GM23338 (cell line): ENCODE results near the gene IMPA2. TPM values are rescaled to one million over a fixed set of nuclear protein-coding genes. Genes with fewer than 3 reads are reported as not detected.
A peak's percentile ranks its signal among the peaks of the same experiment; 100 is the strongest.

Experiments
- ATAC-seq: fragments of 200-7000 bp; cut with Tn5 transposase; 3 replicates; pipeline ENCODE4 v1.9.1; 2020
- DNase-seq: peaks from one replicate; pipeline ENCODE4 v3.0.0-alpha.2; 2015; ENCODE audit warnings: low spot score
- H2AFZ ChIP-seq: fragments of 200-600 bp; sonication (generic); 2 replicates; pipeline ENCODE4 v1.8.0; 2016; ENCODE audit warnings: antibody characterized with exemption, mild to moderate bottlenecking, moderate library complexity
- H3F3A ChIP-seq: fragments of 200-600 bp; sonication (generic); replicated peaks from 2 replicates; pipeline ENCODE4 v1.8.0; 2017; ENCODE audit warnings: antibody characterized with exemption, mixed run types, low read depth
- H3K27ac ChIP-seq: fragments of 200-600 bp; sonication (generic); 2 replicates; pipeline ENCODE4 v1.6.1; 2016; ENCODE audit warnings: low read depth
- H3K27me3 ChIP-seq: fragments of 200-600 bp; sonication (generic); 2 replicates; pipeline ENCODE4 v1.8.0; 2016; ENCODE audit warnings: mild to moderate bottlenecking, mixed run types, moderate library complexity; ENCODE audit not compliant: insufficient read depth
- H3K36me3 ChIP-seq: fragments of 200-600 bp; sonication (generic); 2 replicates; pipeline ENCODE4 v1.8.0; 2016; ENCODE audit warnings: mild to moderate bottlenecking; ENCODE audit not compliant: insufficient read depth
- H3K4me1 ChIP-seq: fragments of 200-600 bp; sonication (generic); 2 replicates; pipeline ENCODE4 v1.8.0; 2016; ENCODE audit warnings: mild to moderate bottlenecking, moderate library complexity; ENCODE audit not compliant: insufficient read depth
- H3K4me2 ChIP-seq: fragments of 200-600 bp; sonication (generic); 2 replicates; pipeline ENCODE4 v1.7.1; 2017; ENCODE audit warnings: mixed run types
- H3K4me3 ChIP-seq: fragments of 200-600 bp; sonication (generic); 2 replicates; pipeline ENCODE4 v1.6.1; 2016; ENCODE audit warnings: mixed run types
- H3K79me2 ChIP-seq: fragments of 200-600 bp; sonication (generic); replicated peaks from 2 replicates; pipeline ENCODE4 v1.8.0; 2017; ENCODE audit warnings: mild to moderate bottlenecking; ENCODE audit not compliant: insufficient read depth
- H3K9me2 ChIP-seq: fragments of 200-600 bp; sonication (generic); 2 replicates; pipeline ENCODE4 v1.8.0; 2017; ENCODE audit not compliant: insufficient read depth
- H4K20me1 ChIP-seq: fragments of 200-600 bp; sonication (generic); replicated peaks from 2 replicates; pipeline ENCODE4 v1.8.0; 2017; ENCODE audit warnings: mild to moderate bottlenecking; ENCODE audit not compliant: insufficient read depth
- H3K27ac Mint-ChIP-seq: 2 replicates; pipeline ENCODE4 v1.8.0; 2020; ENCODE audit warnings: inconsistent platforms, mild to moderate bottlenecking, moderate library complexity, mixed read lengths
- H3K27me3 Mint-ChIP-seq: 3 replicates; pipeline ENCODE4 v1.8.0; 2022; ENCODE audit warnings: low read depth, mild to moderate bottlenecking, moderate library complexity, mixed read lengths, inconsistent platforms; ENCODE audit not compliant: insufficient read depth, poor library complexity
- H3K36me3 Mint-ChIP-seq: 3 replicates; pipeline ENCODE4 v1.8.0; 2021; ENCODE audit warnings: low read depth, mild to moderate bottlenecking, inconsistent platforms, moderate library complexity, mixed read lengths
- H3K4me1 Mint-ChIP-seq: 3 replicates; pipeline ENCODE4 v1.8.0; 2020; ENCODE audit warnings: mild to moderate bottlenecking, inconsistent platforms, mixed read lengths
- H3K4me3 Mint-ChIP-seq: 3 replicates; pipeline ENCODE4 v1.8.0; 2021; ENCODE audit warnings: moderate library complexity, mild to moderate bottlenecking, inconsistent platforms, mixed read lengths
- H3K9me3 Mint-ChIP-seq: 3 replicates; pipeline ENCODE4 v1.8.0; 2020; ENCODE audit warnings: moderate library complexity, mild to moderate bottlenecking, inconsistent platforms, mixed read lengths
- CREB1 ChIP-seq: fragments of 250-450 bp; sonication (Bioruptor Pico); IDR thresholded peaks from 2 replicates; pipeline ENCODE4 v1.5.0; 2020; ENCODE audit warnings: low read depth, mild to moderate bottlenecking, moderate library complexity
- CTCF ChIP-seq, 2 experiments: fragments of 200-600 bp in 1 of 2; sonication (generic) in 1 of 2; conservative IDR thresholded peaks; 2 replicates each; pipeline versions ENCODE4 v1.5.1 to v1.6.1; 2016 to 2017; ENCODE audit warnings: antibody characterized with exemption in 2 of 2, low read depth in 2 of 2, mild to moderate bottlenecking in 2 of 2, moderate library complexity in 1 of 2
- ETS1 ChIP-seq: IDR thresholded peaks from 2 replicates; pipeline ENCODE4 v1.6.1; 2016; ENCODE audit warnings: antibody characterized with exemption
- JUNB ChIP-seq: IDR thresholded peaks from one replicate; pipeline ENCODE4 v1.6.1; 2016; ENCODE audit warnings: antibody characterized with exemption; ENCODE audit not compliant: unreplicated experiment
- POLR2AphosphoS5 ChIP-seq: IDR thresholded peaks from 2 replicates; pipeline ENCODE4 v1.6.1; 2016; ENCODE audit warnings: antibody characterized with exemption, low read depth
- STAT1 ChIP-seq: IDR thresholded peaks from one replicate; pipeline ENCODE4 v1.6.1; 2016; ENCODE audit warnings: antibody characterized with exemption; ENCODE audit not compliant: unreplicated experiment
- polyA plus RNA-seq: library from polyadenylated mRNA; unstranded; fragments of >200 nt; fragmentation: Nextera tagmentation; extraction: Ambion mirVana; gene quantifications from 2 replicates; pipeline ENCODE4 v1.2.1, GENCODE V29; 2016
- total RNA-seq: library from RNA; depleted of rRNA; stranded (reverse); fragments of >200 nt; shearing (Covaris generic); gene quantifications from 2 replicates; pipeline ENCODE4 v1.2.3, GENCODE V29; 2014

The IMPA2 gene
- total and polyA plus RNA-seq, 2 experiments from 2014 or later = 50.4 to 122 TPM

GRCh38 chr18:11980494-11981191, 664 bp upstream of the IMPA2 start:
- Histone ChIP-seq H3K36me3 (no peaks in the 10 kb centered on the region), H3K27ac (peak overlapping the region; percentile 96), H3K79me2 (peaks cover 37% of the 10 kb centered on the region), H3K9me2 (no peaks in the 10 kb centered on the region), H3K4me3 (peak overlapping the region; percentile 65), H3K4me2 (peak overlapping the region; percentile 78), H3K27me3 (no peaks in the 10 kb centered on the region), H3K4me1 (peaks cover 31% of the 10 kb centered on the region), H4K20me1 (peaks cover 17% of the 10 kb centered on the region), H3F3A (peaks cover 10% of the 10 kb centered on the region; the same call in 1 of the 2 replicates), H2AFZ (peak overlapping the region; percentile 78; the same call in 1 of the 2 replicates)
- peak; percentile 75 for ATAC-seq
- Mint-ChIP-seq H3K36me3 (peaks cover 8% of the 10 kb centered on the region), H3K27ac (peak overlapping the region; percentile 98), H3K4me1 (peaks cover 46% of the 10 kb centered on the region), H3K27me3 (peaks cover 20% of the 10 kb centered on the region), H3K4me3 (peak overlapping the region; percentile 84), H3K9me3 (0 out of 3 replicates have a peak, but pooled peaks cover 4% of the 10 kb centered on the region)
- TF ChIP-seq STAT1 (no peak), POLR2AphosphoS5 (peak; percentile 90), CTCF (conservative IDR thresholded peaks at IDR 0.05; ENCODE audit: low read depth in 2 of 2) (0 out of 4 replicates have a peak, but pooled peaks of 1 of the 2 experiments have one; percentile 4), CREB1 (CRISPR knock-in tag) (peak; percentile 54)
- DNase-seq = peak; percentile 99

- H3K36me3 ChIP-seq = no peaks in the 10 kb centered on the region
- peak overlapping the region; percentile 96 for H3K4me3 Mint-ChIP-seq
- peak overlapping the region; percentile 78; the same call in 1 of the 2 replicates for H2AFZ ChIP-seq
- H3K9me2 ChIP-seq = no peaks in the 10 kb centered on the region
- H3K79me2 ChIP-seq = peaks cover 48% of the 10 kb centered on the region
- ATAC-seq (peak; percentile 17), DNase-seq (peak; percentile 73)
- peaks cover 56% of the 10 kb centered on the region for H3K4me1 Mint-ChIP-seq
- peak overlapping the region; percentile 92 for H3K27ac Mint-ChIP-seq
- peak overlapping the region; percentile 91 for H3K4me2 ChIP-seq
- peaks cover 10% of the 10 kb centered on the region; the same call in 1 of the 2 replicates for H3F3A ChIP-seq
- peaks cover 42% of the 10 kb centered on the region for H3K4me1 ChIP-seq
- peaks cover 20% of the 10 kb centered on the region for H3K27me3 Mint-ChIP-seq
- peak overlapping the region; percentile 85 for H3K4me3 ChIP-seq
- 0 out of 3 replicates have a peak, but pooled peaks cover 4% of the 10 kb centered on the region for H3K9me3 Mint-ChIP-seq
- peak overlapping the region; percentile 80; the same call in 1 of the 2 replicates for H3K27ac ChIP-seq
- H3K36me3 Mint-ChIP-seq = peaks cover 8% of the 10 kb centered on the region
- no peaks in the 10 kb centered on the region for H3K27me3 ChIP-seq
- H4K20me1 ChIP-seq = peaks cover 28% of the 10 kb centered on the region
- TF ChIP-seq ETS1 (no peak), POLR2AphosphoS5 (peak; percentile 83; the same call in 1 of the 2 replicates), JUNB (no peak)
These were observed 448 bp downstream of the IMPA2 start for GRCh38 chr18:11981543-11982366.
